GM12892 (cell line): Measurements from ENCODE around the gene TNFSF4.

Source experiments
- POLR2A ChIP-seq: IDR thresholded peaks from 2 replicates; pipeline ENCODE4 v1.6.1; 2011; ENCODE audit warnings: low read depth, low read length, control low read depth
- POLR2AphosphoS5 ChIP-seq: IDR thresholded peaks from 2 replicates; pipeline ENCODE4 v1.6.1; 2011; ENCODE audit warnings: low read depth, low read length, control low read depth
- TAF1 ChIP-seq: IDR thresholded peaks from 2 replicates; pipeline ENCODE4 v1.6.1; 2011; ENCODE audit warnings: low read depth, mild to moderate bottlenecking, control low read depth, low read length, borderline replicate concordance

DNA sequence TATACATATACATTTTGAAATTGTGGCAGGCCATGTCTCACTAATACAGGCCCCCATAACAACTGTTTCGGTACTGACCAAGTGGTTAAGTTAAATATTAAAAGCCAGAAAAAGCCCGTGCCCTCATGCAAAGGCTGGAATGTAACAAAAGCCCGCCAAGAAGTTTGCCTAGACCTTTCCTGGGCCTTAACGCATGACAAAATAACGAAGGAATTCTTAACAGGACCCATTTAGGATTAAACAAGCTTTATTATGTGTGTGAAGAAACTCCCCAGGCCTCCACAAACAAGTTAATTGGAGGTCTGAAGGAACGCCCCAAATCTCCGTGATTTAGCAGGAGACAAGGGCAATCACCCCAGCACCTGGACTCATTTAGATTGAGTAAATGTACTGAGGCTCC lies 42.4 kb downstream of the TNFSF4 start:
- TF ChIP-seq POLR2A (no peak), POLR2AphosphoS5 (no peak), TAF1 (no peak)
